HepG2 (cell line): Measurements from ENCODE around the gene PCAT6. TPM values are rescaled to one million over a fixed set of nuclear protein-coding genes. Genes with fewer than 3 reads are reported as not detected.

Experiments used
- ATAC-seq: fragments of 200-7000 bp; cut with Tn5 transposase; 3 replicates; pipeline ENCODE4 v1.9.1; 2020; ENCODE audit warnings: mild to moderate bottlenecking, moderate library complexity
- BruUV-seq: library from RNA; stranded (reverse); fragments of 400-500 nt; replicated peaks from 2 replicates; lab custom pipeline; 2021; lab: Mats Ljungman, UMichigan
- CTCF ChIA-PET: fragments of 300-600 bp; formaldehyde crosslinking; extraction: SDS; loops from one replicate; lab custom pipeline; 2021; ENCODE audit warnings: low total read pairs, inconsistent platforms, low intra/inter-chr PET ratio; lab: Yijun Ruan, JAX
- POLR2A ChIA-PET: fragments of 350-600 bp; sonication (Branson Sonifier 250); formaldehyde crosslinking; loops from one replicate; lab custom pipeline; 2020; ENCODE audit warnings: antibody characterized with exemption, inconsistent platforms; lab: Yijun Ruan, JAX
- DNase-seq: peaks from one replicate; pipeline ENCODE4 v3.0.0-alpha.2; 2015; ENCODE audit warnings: low spot score
- FAIRE-seq: peaks from 3 replicates; lab custom pipeline; 2011; peaks lifted over from hg19 to GRCh38; lab: Jason Lieb, UNC
- H2AFZ ChIP-seq: one replicate; pipeline ENCODE4 v1.6.1; 2011; ENCODE audit warnings: low read length, inconsistent platforms
- H3K27ac ChIP-seq: fragments of 300-600 bp; 3 replicates; pipeline ENCODE4 v1.8.0; 2011; ENCODE audit warnings: mixed run types, mild to moderate bottlenecking, mixed read lengths, low read length, inconsistent platforms; ENCODE audit not compliant: insufficient read depth; ENCODE audit errors: extremely low read length
- H3K27me3 ChIP-seq, 2 experiments: fragments of 200-600 bp in 1 of 2; 2 replicates in 1 of 2; 3 replicates in 1 of 2; pipeline versions ENCODE4 v1.6.0 to v1.8.0; 2011; ENCODE audit warnings: low read length in 2 of 2, mild to moderate bottlenecking in 2 of 2, moderate library complexity in 2 of 2, inconsistent platforms in 1 of 2; ENCODE audit not compliant: insufficient read depth in 2 of 2, control insufficient read depth in 1 of 2
- H3K36me3 ChIP-seq, 2 experiments: fragments of 200-600 bp in 1 of 2; replicated peaks in 1 of 2; 2 replicates in 1 of 2; 3 replicates in 1 of 2; pipeline versions ENCODE4 v1.5.1 to v1.8.0; 2011; ENCODE audit warnings: low read length in 2 of 2, inconsistent platforms in 1 of 2; ENCODE audit not compliant: insufficient read depth in 2 of 2, control insufficient read depth in 1 of 2
- H3K4me1 ChIP-seq: 2 replicates; pipeline ENCODE4 v1.5.1; 2012; ENCODE audit warnings: low read length, inconsistent platforms; ENCODE audit not compliant: insufficient read depth
- H3K4me2 ChIP-seq: 2 replicates; pipeline ENCODE4 v1.6.0; 2011; ENCODE audit warnings: low read depth, low read length, inconsistent platforms
- H3K4me3 ChIP-seq, 3 experiments: fragments of 200-600 bp in 1 of 3; sonication (generic), shearing (Covaris generic) in 1 of 3; replicated peaks in 1 of 3; 2 replicates each; pipeline ENCODE4 v1.5.1; 2011 to 2016; ENCODE audit warnings: low read length in 3 of 3, inconsistent platforms in 2 of 3, low read depth in 2 of 3, mild to moderate bottlenecking in 2 of 3, control low read depth in 1 of 3, mixed read lengths in 1 of 3; ENCODE audit not compliant: insufficient read depth in 1 of 3
- H3K79me2 ChIP-seq: one replicate; pipeline ENCODE4 v1.6.1; 2011; ENCODE audit warnings: low read length, inconsistent platforms; ENCODE audit not compliant: insufficient read depth
- H3K9ac ChIP-seq: 2 replicates; pipeline ENCODE4 v1.6.0; 2011; ENCODE audit warnings: mild to moderate bottlenecking, low read depth, low read length, inconsistent platforms; ENCODE audit not compliant: insufficient read depth
- H3K9me3 ChIP-seq: 2 replicates; pipeline ENCODE4 v1.5.1; 2012; ENCODE audit warnings: mild to moderate bottlenecking, low read length
- H4K20me1 ChIP-seq: 2 replicates; pipeline ENCODE4 v1.6.0; 2011; ENCODE audit warnings: inconsistent platforms, mild to moderate bottlenecking, low read length, moderate library complexity; ENCODE audit not compliant: insufficient read depth
- CCDC6 ChIP-seq: sonication (generic); formaldehyde crosslinking; IDR thresholded peaks from 2 replicates; pipeline ENCODE4 v1.8.1; 2022; ENCODE audit warnings: mild to moderate bottlenecking, missing genetic modification reagents, moderate library complexity
- CENPBD1 ChIP-seq: sonication (generic); formaldehyde crosslinking; IDR thresholded peaks from 2 replicates; pipeline ENCODE4 v1.8.0; 2022; ENCODE audit warnings: missing genetic modification reagents, low read depth, mild to moderate bottlenecking, borderline replicate concordance
- ELF4 ChIP-seq: sonication (generic); formaldehyde crosslinking; IDR thresholded peaks from 2 replicates; pipeline ENCODE4 v1.5.0; 2020; ENCODE audit warnings: missing genetic modification reagents, mild to moderate bottlenecking, moderate library complexity, borderline replicate concordance
- FOSL1 ChIP-seq: sonication (generic); formaldehyde crosslinking; IDR thresholded peaks from 2 replicates; pipeline ENCODE4 v1.9.0; 2021; ENCODE audit warnings: missing genetic modification reagents, borderline replicate concordance
- FOXA3 ChIP-seq: IDR thresholded peaks from 2 replicates; pipeline ENCODE4 v1.6.1; 2016; ENCODE audit warnings: missing genetic modification reagents, missing compliant biosample characterization
- GATAD1 ChIP-seq: IDR thresholded peaks from 2 replicates; pipeline ENCODE4 v1.6.1; 2016; ENCODE audit warnings: missing genetic modification reagents, missing compliant biosample characterization
- HOXA5 ChIP-seq: sonication (generic); formaldehyde crosslinking; IDR thresholded peaks from 2 replicates; pipeline ENCODE4 v1.4.0; 2020; ENCODE audit warnings: missing genetic modification reagents
- LCORL ChIP-seq, 2 experiments: fragments of 450-650 bp in 1 of 2; sonication (generic) in 1 of 2; formaldehyde crosslinking in 1 of 2; IDR thresholded peaks; 2 replicates each; pipeline versions ENCODE4 v1.5.0 to v1.6.1; 2017 to 2020; ENCODE audit warnings: antibody characterized with exemption in 1 of 2, missing genetic modification reagents in 1 of 2
- NONO ChIP-seq, 2 experiments: fragments of 450-650 bp in 1 of 2; sonication (generic) in 1 of 2; formaldehyde crosslinking in 1 of 2; IDR thresholded peaks in 1 of 2; conservative IDR thresholded peaks in 1 of 2; 2 replicates each; pipeline versions ENCODE4 v1.6.1 to v1.8.0; 2017 to 2022; ENCODE audit warnings: mild to moderate bottlenecking in 1 of 2, missing genetic modification reagents in 1 of 2, moderate library complexity in 1 of 2
- SP4 ChIP-seq: sonication (generic); formaldehyde crosslinking; IDR thresholded peaks from 2 replicates; pipeline ENCODE4 v1.8.1; 2023; ENCODE audit warnings: mild to moderate bottlenecking, missing genetic modification reagents
- SRSF9 ChIP-seq: fragments of 200-400 bp; formaldehyde crosslinking; IDR thresholded peaks from 2 replicates; pipeline ENCODE4 v1.6.1; 2018; ENCODE audit warnings: borderline replicate concordance, mild to moderate bottlenecking, low read depth, low read length; ENCODE audit not compliant: insufficient read depth, poor library complexity, severe bottlenecking
- SYNCRIP ChIP-seq: fragments of 200-400 bp; formaldehyde crosslinking; IDR thresholded peaks from 2 replicates; pipeline ENCODE4 v1.6.1; 2018; ENCODE audit warnings: mild to moderate bottlenecking, low read depth, low read length; ENCODE audit not compliant: insufficient read depth
- TCF7L2 ChIP-seq: IDR thresholded peaks from 2 replicates; pipeline ENCODE4 v1.6.1; 2011; ENCODE audit warnings: mild to moderate bottlenecking, low read depth, low read length, moderate library complexity
- ZNF225 ChIP-seq: sonication (generic); formaldehyde crosslinking; IDR thresholded peaks from 2 replicates; pipeline ENCODE4 v1.4.0; 2020; ENCODE audit warnings: mild to moderate bottlenecking, missing genetic modification reagents
- ZNF30 ChIP-seq: sonication (generic); formaldehyde crosslinking; IDR thresholded peaks from 2 replicates; pipeline ENCODE4 v1.5.0; 2020; ENCODE audit warnings: mild to moderate bottlenecking, missing genetic modification reagents
- ZNF317 ChIP-seq: sonication (generic); formaldehyde crosslinking; IDR thresholded peaks from 2 replicates; pipeline ENCODE4 v1.5.0; 2020; ENCODE audit warnings: mild to moderate bottlenecking, missing genetic modification reagents
- ZNF34 ChIP-seq: sonication (generic); formaldehyde crosslinking; IDR thresholded peaks from 2 replicates; pipeline ENCODE4 v1.4.0; 2020; ENCODE audit warnings: mild to moderate bottlenecking, missing genetic modification reagents, borderline replicate concordance
- ZNF383 ChIP-seq: sonication (generic); formaldehyde crosslinking; IDR thresholded peaks from 2 replicates; pipeline ENCODE4 v1.4.0; 2020; ENCODE audit warnings: missing genetic modification reagents, mild to moderate bottlenecking, borderline replicate concordance
- ZNF713 ChIP-seq: sonication (generic); formaldehyde crosslinking; IDR thresholded peaks from 2 replicates; pipeline ENCODE4 v1.4.0; 2020; ENCODE audit warnings: mild to moderate bottlenecking, missing genetic modification reagents
- ZNF878 ChIP-seq: sonication (generic); formaldehyde crosslinking; IDR thresholded peaks from 2 replicates; pipeline ENCODE4 v1.8.1; 2023; ENCODE audit warnings: mild to moderate bottlenecking, missing genetic modification reagents, moderate library complexity
- ZSCAN12 ChIP-seq: sonication (generic); formaldehyde crosslinking; IDR thresholded peaks from 2 replicates; pipeline ENCODE4 v1.9.0; 2021; ENCODE audit warnings: mild to moderate bottlenecking, missing genetic modification reagents
- WGBS: methylation state at CpG from one replicate; pipeline ENCODE4 v1.1.6; 2017; ENCODE audit warnings: low lambda C conversion rate; 5-methylcytosine and 5-hydroxymethylcytosine counted together
- in situ Hi-C: cut with HindIII; loops from 2 replicates; pipeline ENCODE4 v1.10.0; 2017; ENCODE audit warnings: low pct_unique_long_range_greater_than_20kb; ENCODE audit not compliant: extremely low pct_ligation_motif_present
- intact Hi-C: fragments of 100-400 bp; cut with micrococcal nuclease; formaldehyde crosslinking; loops from one replicate; pipeline ENCODE4 v1.10.0; 2022; ENCODE audit not compliant: unreplicated experiment
- polyA plus RNA-seq, 8 experiments: library from polyadenylated mRNA; depleted of rRNA in 3 of 8; stranded (reverse) in 7 of 8; unstranded in 1 of 8; fragments of >200 nt; fragmentation: Illumina TruSeq in 4 of 8; extraction: Trizol in 4 of 8; gene quantifications; 2 replicates each; pipeline versions ENCODE4 v1.2.1 to v1.2.3, GENCODE V29; 2011 to 2016; ENCODE audit warnings: low read depth in 4 of 8, missing spikeins in 1 of 8, mixed read lengths in 1 of 8; ENCODE audit not compliant: insufficient read depth in 1 of 8
- total RNA-seq, 5 experiments: library from RNA; depleted of rRNA; stranded (reverse); fragments of >200 nt; fragmentation: Illumina TruSeq; extraction: Trizol; gene quantifications; 2 replicates each; pipeline ENCODE4 v1.2.3, GENCODE V29; 2016; ENCODE audit warnings: low read depth in 1 of 5

The PCAT6 gene
- total and polyA plus RNA-seq, 2 of the 13 experiments (the other 11 are each of a cell fraction or from before 2014, with no cell fraction given) = 0.60 to 4.4 TPM

GRCh38 chr1:202781180-202781579 lies 29.6 kb upstream of the PCAT6 start:
- no TSS peak for BruUV-seq
- in situ Hi-C loops = no loop called here
- 94% methylated on average over 4 of the region's 4 CpGs for WGBS
- no peak overlapping the region for H3K4me3 ChIP-seq
- no peaks in the 10 kb centered on the region for H3K9me3 ChIP-seq
- no peak overlapping the region for H2AFZ ChIP-seq
- DNase-seq (no peak), ATAC-seq (no peak), FAIRE-seq (no peak)
- peaks cover 64% of the 10 kb centered on the region for H3K79me2 ChIP-seq
- no peak for TF ChIP-seq TCF7L2
- no peak for TF ChIP-seq ZNF878
- TF ChIP-seq ZNF383 (CRISPR knock-in tag) = no peak
- no peak for TF ChIP-seq SRSF9
- TF ChIP-seq CENPBD1 (CRISPR knock-in tag) = no peak
- TF ChIP-seq GATAD1 (CRISPR knock-in tag) = no peak
- TF ChIP-seq ZNF317 = no peak
- no peak for TF ChIP-seq ZSCAN12 (CRISPR knock-in tag)
- TF ChIP-seq ELF4 = no peak
- intact Hi-C loops = no loop called here
- H3K27me3 ChIP-seq = no peaks in the 10 kb centered on the region
- no peak overlapping the region for H3K9ac ChIP-seq
- H3K36me3 ChIP-seq = peaks cover 3 to 10% of the 10 kb centered on the region in 2 experiments; a peak in 2 of 5 replicates
- ChIA-PET POLR2A (interaction anchor here (0.8 kb wide), 1 partner anchor 27 kb away, joined by 3 read pairs; the partner anchor contains the start of gene KDM5B), CTCF (no interaction called here)
- H4K20me1 ChIP-seq = peaks cover 47% of the 10 kb centered on the region
- H3K4me2 ChIP-seq = no peak overlapping the region
- H3K4me1 ChIP-seq = no peaks in the 10 kb centered on the region
- no peak overlapping the region for H3K27ac ChIP-seq

GRCh38 chr1:202786804-202787203 lies 23.9 kb upstream of the PCAT6 start:
- no peaks in the 10 kb centered on the region for H3K27me3 ChIP-seq
- no peak overlapping the region for H2AFZ ChIP-seq
- peaks cover 72% of the 10 kb centered on the region for H3K79me2 ChIP-seq
- H3K27ac ChIP-seq = no peak overlapping the region
- intact Hi-C loops (no loop called here), in situ Hi-C loops (no loop called here)
- no peak overlapping the region for H3K9ac ChIP-seq
- no TSS peak for BruUV-seq
- no peaks in the 10 kb centered on the region for H3K36me3 ChIP-seq
- POLR2A ChIA-PET = no interaction called here
- H4K20me1 ChIP-seq = peaks cover 77% of the 10 kb centered on the region
- CTCF ChIA-PET = no interaction called here
- ATAC-seq = no peak
- no peak overlapping the region for H3K4me2 ChIP-seq
- H3K9me3 ChIP-seq = no peaks in the 10 kb centered on the region
- H3K4me3 ChIP-seq = no peak overlapping the region
- 74% methylated on average over 4 of the region's 4 CpGs for WGBS
- FAIRE-seq = no peak
- no peak for DNase-seq
- H3K4me1 ChIP-seq = peaks cover 16% of the 10 kb centered on the region
- TF ChIP-seq FOXA3 (CRISPR knock-in tag) = no peak
- TF ChIP-seq CCDC6 (CRISPR knock-in tag) = no peak
- TF ChIP-seq LCORL (IDR thresholded peaks at IDR 0.05) = no peak
- TF ChIP-seq LCORL (CRISPR knock-in tag; IDR thresholded peaks at IDR 0.05) = no peak
- no peak for TF ChIP-seq HOXA5 (CRISPR knock-in tag)
- TF ChIP-seq SP4 (CRISPR knock-in tag) = no peak
- no peak for TF ChIP-seq FOSL1
- TF ChIP-seq ZNF34 (CRISPR knock-in tag) = no peak
- no peak for TF ChIP-seq ZNF225 (CRISPR knock-in tag)
- TF ChIP-seq NONO (IDR thresholded peaks at IDR 0.05) = no peak
- no peak for TF ChIP-seq NONO (CRISPR knock-in tag; conservative IDR thresholded peaks at IDR 0.05)
- TF ChIP-seq SYNCRIP = no peak
- TF ChIP-seq ZNF713 (CRISPR knock-in tag) = no peak
- no peak for TF ChIP-seq ZNF30 (CRISPR knock-in tag)
- TF ChIP-seq SRSF9 = no peak
